Endometrial microvascular endothelial cells (primary cell): ENCODE measurements around the gene SFI1. TPM values are rescaled to one million over a fixed set of nuclear protein-coding genes. Genes with fewer than 3 reads are reported as not detected.
"Not testable (repeated sequence)": the region's sequence is repeated elsewhere in the genome, so short reads cannot be mapped to it uniquely, and the experiment has no call there.

Experiments
- in situ Hi-C: cut with HindIII; loops from 2 replicates; pipeline ENCODE4 v1.10.0; 2017; ENCODE audit warnings: low sequenced_read_pairs, low pct_unique_long_range_greater_than_20kb; ENCODE audit errors: inconsistent ontology term
- total RNA-seq: library from RNA; depleted of rRNA; stranded (reverse); fragments of >200 nt; gene quantifications from one replicate; pipeline ENCODE4 v1.2.3, GENCODE V29; 2015; ENCODE audit errors: inconsistent ontology term

Gene SFI1
- total RNA-seq, result 20.3 TPM

GRCh38 chr22:31496007-31496734, at the start of gene SFI1:
Gene SFI1 (plus strand): TSS chr22:31496536. CDS start chr22:31508285, 11,749 bp downstream.
- in situ Hi-C loops, result no loop called here

- in situ Hi-C loops, result no loop called here
Observed at GRCh38 chr22:31446767-31447166, 49.6 kb upstream of the SFI1 start.

- in situ Hi-C loops, result no loop called here
Observed at GRCh38 chr22:31447337-31447736, 49.0 kb upstream of the SFI1 start.

GRCh38 chr22:31448382-31448781, 48.0 kb upstream of the SFI1 start:
- in situ Hi-C loops, result no loop called here

- in situ Hi-C loops, result no loop called here
Observed at GRCh38 chr22:31449506-31449905, 46.8 kb upstream of the SFI1 start.

GRCh38 chr22:31451709-31452571, 44.4 kb upstream of the SFI1 start:
- in situ Hi-C loops, result no loop called here

GRCh38 chr22:31461699-31462098, 34.6 kb upstream of the SFI1 start:
- in situ Hi-C loops, result no loop called here

- in situ Hi-C loops, result no loop called here
Observed at GRCh38 chr22:31465307-31465706, 31.0 kb upstream of the SFI1 start.

- in situ Hi-C loops, result no loop called here
Observed at GRCh38 chr22:31474743-31475142, 21.6 kb upstream of the SFI1 start.

- in situ Hi-C loops, result no loop called here
Observed at GRCh38 chr22:31475800-31476199, 20.5 kb upstream of the SFI1 start.

GRCh38 chr22:31477329-31477728, 19.0 kb upstream of the SFI1 start:
- in situ Hi-C loops, result no loop called here

GRCh38 chr22:31481129-31481528, 15.2 kb upstream of the SFI1 start:
- in situ Hi-C loops, result no loop called here

- in situ Hi-C loops, result not testable (repeated sequence)
Observed at GRCh38 chr22:31482470-31482869, 13.9 kb upstream of the SFI1 start.

- in situ Hi-C loops, result not testable (repeated sequence)
Observed at GRCh38 chr22:31486369-31486768, 10.0 kb upstream of the SFI1 start.

GRCh38 chr22:31486951-31487350, 9.4 kb upstream of the SFI1 start:
- in situ Hi-C loops, result no loop called here

GRCh38 chr22:31488346-31488883, 7.9 kb upstream of the SFI1 start:
- in situ Hi-C loops, result no loop called here

GRCh38 chr22:31488988-31489617, 7.2 kb upstream of the SFI1 start:
- in situ Hi-C loops, result no loop called here

- in situ Hi-C loops, result no loop called here
Observed at GRCh38 chr22:31489632-31490495, 6.5 kb upstream of the SFI1 start, which contains the start of gene EIF4ENIF1. Gene EIF4ENIF1 (minus strand): TSS chr22:31489842. CDS start chr22:31488718, 1,124 bp downstream.
